GM12878 (cell line): ENCODE results near the gene SPAG7. TPM values are rescaled to one million over a fixed set of nuclear protein-coding genes. Genes with fewer than 3 reads are reported as not detected.

ENCODE experiments used
- EED ChIP-seq: sonication (generic); IDR thresholded peaks from 2 replicates; pipeline ENCODE4 v1.6.1; 2016; ENCODE audit warnings: antibody characterized with exemption, low read depth
- EGR1 ChIP-seq, 2 experiments: IDR thresholded peaks; 1 replicate in 1 of 2; 2 replicates in 1 of 2; pipeline ENCODE4 v1.6.1; 2011 to 2012; ENCODE audit warnings: low read depth in 2 of 2, low read length in 2 of 2, borderline replicate concordance in 1 of 2, mild to moderate bottlenecking in 1 of 2, moderate library complexity in 1 of 2
- LARP7 ChIP-seq: fragments of 450-650 bp; IDR thresholded peaks from 2 replicates; pipeline ENCODE4 v1.6.1; 2017; ENCODE audit warnings: mild to moderate bottlenecking
- PAX8 ChIP-seq: fragments of 450-650 bp; IDR thresholded peaks from 2 replicates; pipeline ENCODE4 v1.6.1; 2017; ENCODE audit warnings: mild to moderate bottlenecking, moderate library complexity
- SUZ12 ChIP-seq: fragments of 200-600 bp; sonication (generic); IDR thresholded peaks from one replicate; pipeline ENCODE4 v1.6.1; 2018; ENCODE audit warnings: antibody characterized with exemption, mild to moderate bottlenecking; ENCODE audit not compliant: unreplicated experiment
- TAF1 ChIP-seq: IDR thresholded peaks from 2 replicates; pipeline ENCODE4 v1.6.1; 2011; ENCODE audit warnings: mild to moderate bottlenecking, low read depth, low read length, borderline replicate concordance
- ZBED1 ChIP-seq: IDR thresholded peaks from 2 replicates; pipeline ENCODE4 v1.6.1; 2016; ENCODE audit warnings: borderline replicate concordance
- ZNF384 ChIP-seq: IDR thresholded peaks from 2 replicates; pipeline ENCODE4 v1.6.1; 2012; ENCODE audit warnings: low read depth, mild to moderate bottlenecking, low read length, improper control_type of control experiment, borderline replicate concordance
- polyA plus RNA-seq, 11 experiments: library from polyadenylated mRNA; depleted of rRNA in 4 of 11; unstranded in 6 of 11; stranded (reverse) in 5 of 11; fragments of >200 nt; fragmentation: Nextera tagmentation in 4 of 11; fragmentation: Illumina TruSeq in 1 of 11; extraction: Ambion mirVana in 4 of 11; extraction: Trizol in 1 of 11; gene quantifications; 1 replicate in 1 of 11; 2 replicates in 10 of 11; pipeline versions ENCODE4 v1.2.1 to v1.2.3, GENCODE V29; 2011 to 2016; ENCODE audit warnings: inconsistent platforms in 2 of 11, missing spikeins in 2 of 11, low read depth in 1 of 11
- total RNA-seq, 4 experiments: library from RNA; depleted of rRNA in 3 of 4; stranded (reverse); fragments of >200 nt in 3 of 4; fragmentation: Illumina TruSeq in 1 of 4; extraction: Trizol in 1 of 4; gene quantifications; 2 replicates each; pipeline versions ENCODE4 v1.2.1 to v1.2.3, GENCODE V29; 2013 to 2021
- TF ChIP-seq, protein P1 (sequence below): fragments of 450-650 bp; IDR thresholded peaks from 2 replicates; pipeline ENCODE4 v1.6.1; 2017; ENCODE audit warnings: borderline replicate concordance
- TF ChIP-seq, protein P2 (sequence below): fragments of 450-650 bp; IDR thresholded peaks from 2 replicates; pipeline ENCODE4 v1.6.1; 2017; ENCODE audit warnings: mild to moderate bottlenecking

SPAG7 gene
- total and polyA plus RNA-seq, 10 of the 15 experiments (the other 5 are each of a cell fraction or from before 2014, with no cell fraction given), result 7.9 to 146 (median 88.7) TPM

DNA sequence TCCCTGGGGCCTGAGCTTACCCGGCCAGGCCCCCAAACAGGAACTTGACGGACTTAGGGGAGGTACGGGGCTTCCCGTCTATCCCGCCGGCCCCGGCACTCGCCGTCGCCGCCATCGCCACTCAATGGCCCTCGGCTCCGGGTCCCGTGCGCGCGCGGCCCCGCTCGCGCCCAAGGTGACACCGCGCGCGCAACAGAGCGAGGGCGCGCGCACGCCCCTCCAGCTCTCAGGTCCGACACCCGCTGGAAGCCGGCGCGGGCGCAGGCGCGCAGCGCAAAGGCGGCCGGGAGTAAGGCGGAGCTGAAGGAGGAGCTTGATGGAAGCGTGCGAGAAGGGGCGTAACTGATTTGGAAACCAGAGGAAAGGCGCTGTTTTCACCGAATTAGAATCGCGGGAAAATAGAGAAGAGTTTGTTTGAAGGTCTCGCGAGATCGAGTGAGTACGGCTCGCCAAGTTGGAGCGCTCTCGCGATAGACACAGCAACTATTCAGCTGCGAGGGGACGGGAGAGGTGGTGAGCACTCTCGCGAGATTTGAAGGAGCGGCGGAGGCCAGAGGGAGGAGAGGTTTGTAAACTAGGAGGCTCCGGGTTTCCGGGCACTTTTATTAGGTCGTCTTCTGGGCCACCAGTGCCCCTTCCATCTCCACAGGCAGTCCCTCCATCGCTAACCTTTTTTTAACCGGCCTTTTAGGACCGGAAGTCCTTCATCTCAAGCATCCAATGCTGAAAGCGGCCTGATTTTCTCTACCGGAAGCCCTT, 27.6 kb downstream of the SPAG7 start, which contains the start of the genes RNF167 and SLC25A11 (continued):
- TF ChIP-seq, protein P1, sequence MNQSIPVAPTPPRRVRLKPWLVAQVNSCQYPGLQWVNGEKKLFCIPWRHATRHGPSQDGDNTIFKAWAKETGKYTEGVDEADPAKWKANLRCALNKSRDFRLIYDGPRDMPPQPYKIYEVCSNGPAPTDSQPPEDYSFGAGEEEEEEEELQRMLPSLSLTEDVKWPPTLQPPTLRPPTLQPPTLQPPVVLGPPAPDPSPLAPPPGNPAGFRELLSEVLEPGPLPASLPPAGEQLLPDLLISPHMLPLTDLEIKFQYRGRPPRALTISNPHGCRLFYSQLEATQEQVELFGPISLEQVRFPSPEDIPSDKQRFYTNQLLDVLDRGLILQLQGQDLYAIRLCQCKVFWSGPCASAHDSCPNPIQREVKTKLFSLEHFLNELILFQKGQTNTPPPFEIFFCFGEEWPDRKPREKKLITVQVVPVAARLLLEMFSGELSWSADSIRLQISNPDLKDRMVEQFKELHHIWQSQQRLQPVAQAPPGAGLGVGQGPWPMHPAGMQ, result peak; percentile 97
- peak in 1 of 2 experiments; percentile 58; a peak in 1 of 3 replicates for TF ChIP-seq EGR1 (IDR thresholded peaks at IDR 0.05; ENCODE audit: borderline replicate concordance in 1 of 2, low read depth in 2 of 2, low read length in 2 of 2)
- TF ChIP-seq, protein P2, sequence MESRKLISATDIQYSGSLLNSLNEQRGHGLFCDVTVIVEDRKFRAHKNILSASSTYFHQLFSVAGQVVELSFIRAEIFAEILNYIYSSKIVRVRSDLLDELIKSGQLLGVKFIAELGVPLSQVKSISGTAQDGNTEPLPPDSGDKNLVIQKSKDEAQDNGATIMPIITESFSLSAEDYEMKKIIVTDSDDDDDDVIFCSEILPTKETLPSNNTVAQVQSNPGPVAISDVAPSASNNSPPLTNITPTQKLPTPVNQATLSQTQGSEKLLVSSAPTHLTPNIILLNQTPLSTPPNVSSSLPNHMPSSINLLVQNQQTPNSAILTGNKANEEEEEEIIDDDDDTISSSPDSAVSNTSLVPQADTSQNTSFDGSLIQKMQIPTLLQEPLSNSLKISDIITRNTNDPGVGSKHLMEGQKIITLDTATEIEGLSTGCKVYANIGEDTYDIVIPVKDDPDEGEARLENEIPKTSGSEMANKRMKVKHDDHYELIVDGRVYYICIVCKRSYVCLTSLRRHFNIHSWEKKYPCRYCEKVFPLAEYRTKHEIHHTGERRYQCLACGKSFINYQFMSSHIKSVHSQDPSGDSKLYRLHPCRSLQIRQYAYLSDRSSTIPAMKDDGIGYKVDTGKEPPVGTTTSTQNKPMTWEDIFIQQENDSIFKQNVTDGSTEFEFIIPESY, result peak; percentile 9; the same call in 1 of the 2 replicates
- peak; percentile 83; the same call in 1 of the 2 replicates for TF ChIP-seq ZBED1
- TF ChIP-seq SUZ12, result no peak
- TF ChIP-seq LARP7, result peak; percentile 94
- TF ChIP-seq EED, result no peak; the same call in 1 of the 2 replicates
- TF ChIP-seq TAF1, result peak; percentile 85
- no peak for TF ChIP-seq ZNF384
- TF ChIP-seq PAX8, result no peak
- TF ChIP-seq, all 136 proteins: peak for 54
